RPMI7951 (cell line): ENCODE data around the gene COLEC12. TPM values are rescaled to one million over a fixed set of nuclear protein-coding genes. Genes with fewer than 3 reads are reported as not detected.
A peak's percentile ranks its signal among the peaks of the same experiment; 100 is the strongest.

Source experiments
- DNase-seq: peaks from one replicate; pipeline ENCODE4 v3.0.0-alpha.2; 2012; ENCODE audit warnings: low read depth
- total RNA-seq: library from RNA; depleted of rRNA; stranded (reverse); fragments of >200 nt; shearing (Covaris generic); gene quantifications from 2 replicates; pipeline ENCODE4 v1.2.3, GENCODE V29; 2014; rRNA removed

The COLEC12 gene
- total RNA-seq, 1 experiment from 2014 or later, result 95.0 TPM

DNA sequence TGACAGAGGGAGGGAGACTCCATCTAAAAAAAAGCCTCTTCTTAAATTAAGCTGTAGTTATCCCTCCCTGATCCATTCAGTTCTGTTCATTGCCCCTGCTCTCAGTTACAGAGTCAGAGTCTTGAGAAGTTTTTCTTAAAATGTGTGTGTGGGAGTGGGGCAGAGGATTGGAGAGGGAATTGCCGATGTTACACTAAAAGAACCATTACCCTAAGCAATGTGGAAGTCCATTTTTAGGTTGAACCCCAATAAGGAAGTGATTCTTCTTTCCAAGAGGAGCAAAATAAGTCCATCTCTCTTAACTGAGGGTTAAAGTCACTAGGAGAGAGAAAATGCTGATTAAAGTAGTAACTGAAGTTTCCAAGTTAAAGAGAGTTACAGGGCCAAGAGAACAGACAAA, 211.5 kb downstream of the COLEC12 start:
- DNase-seq, result no peak

DNA sequence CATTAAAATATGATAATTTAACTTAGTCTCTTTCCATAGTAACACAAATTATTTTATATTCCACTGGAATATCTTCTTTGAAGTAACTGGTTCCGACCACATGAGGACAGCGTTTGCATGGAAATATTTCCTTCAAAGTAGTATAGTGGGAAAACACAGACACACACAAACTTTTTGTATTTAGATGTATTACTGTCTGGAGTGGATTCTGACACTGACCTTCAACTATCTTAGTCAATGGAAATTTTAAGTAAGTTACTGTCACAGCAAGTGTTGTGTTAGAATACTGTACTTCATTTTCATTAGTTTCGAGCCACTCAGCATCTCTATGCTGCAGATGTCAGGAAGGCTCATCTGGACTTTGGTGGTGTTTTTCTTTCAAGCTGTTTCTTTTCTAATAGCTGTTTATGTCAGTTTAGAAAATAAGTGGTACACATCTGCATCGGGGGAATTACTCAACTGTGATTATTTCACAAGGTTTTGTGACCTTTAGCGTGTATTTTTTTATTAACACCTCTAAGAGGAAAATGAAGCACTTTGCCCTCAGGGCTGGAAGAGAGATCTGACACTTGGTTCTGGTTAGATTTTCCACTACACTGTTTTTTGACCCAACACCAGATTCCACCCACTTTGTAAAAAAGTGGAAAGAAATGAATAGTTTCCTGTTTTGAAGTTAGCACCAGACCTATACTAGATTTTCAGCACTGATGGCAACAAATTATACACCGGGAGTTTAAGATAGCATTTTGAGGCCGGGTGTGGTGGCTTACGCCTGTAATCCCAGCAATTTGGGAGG, 213.8 kb downstream of the COLEC12 start:
- peak; percentile 49 for DNase-seq

DNA sequence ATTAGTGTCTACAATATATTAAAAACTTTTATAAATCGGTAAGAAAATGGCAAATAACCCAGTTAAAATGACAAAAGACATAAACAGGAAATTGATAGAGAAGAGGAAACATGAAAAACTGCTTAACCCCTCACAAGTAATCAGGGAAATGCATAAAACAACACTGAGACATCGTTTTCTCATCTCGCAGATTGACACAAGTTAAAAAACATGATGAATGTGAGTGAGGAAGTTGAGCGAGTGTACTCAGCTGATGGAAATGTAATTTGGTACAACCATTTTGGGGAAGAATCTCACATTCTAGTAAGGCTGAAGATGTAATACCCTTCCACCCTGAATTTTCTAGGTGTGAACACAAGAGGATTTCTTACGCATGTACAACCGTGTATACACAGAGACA, 214.7 kb downstream of the COLEC12 start:
- DNase-seq, result no peak

DNA sequence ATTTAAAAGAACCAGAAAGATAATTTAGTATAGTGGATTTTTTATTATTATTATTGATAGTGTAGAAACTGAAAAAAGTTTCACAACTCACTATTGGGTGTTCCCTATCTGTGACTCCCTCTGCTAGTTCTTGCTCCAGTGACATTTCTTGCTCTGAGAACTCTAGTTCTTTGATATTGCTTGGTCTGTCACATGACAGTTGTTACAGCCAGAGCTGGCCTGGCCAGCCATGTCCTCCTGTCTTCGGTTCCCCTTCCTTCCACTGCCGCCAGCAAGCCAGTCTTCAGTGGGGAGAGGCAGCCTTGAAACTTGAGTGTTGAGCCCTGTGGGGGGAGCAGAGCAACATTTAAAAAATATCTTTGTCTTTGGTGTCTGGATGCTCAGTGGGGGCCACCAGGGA, 225.0 kb downstream of the COLEC12 start:
- no peak for DNase-seq

DNA sequence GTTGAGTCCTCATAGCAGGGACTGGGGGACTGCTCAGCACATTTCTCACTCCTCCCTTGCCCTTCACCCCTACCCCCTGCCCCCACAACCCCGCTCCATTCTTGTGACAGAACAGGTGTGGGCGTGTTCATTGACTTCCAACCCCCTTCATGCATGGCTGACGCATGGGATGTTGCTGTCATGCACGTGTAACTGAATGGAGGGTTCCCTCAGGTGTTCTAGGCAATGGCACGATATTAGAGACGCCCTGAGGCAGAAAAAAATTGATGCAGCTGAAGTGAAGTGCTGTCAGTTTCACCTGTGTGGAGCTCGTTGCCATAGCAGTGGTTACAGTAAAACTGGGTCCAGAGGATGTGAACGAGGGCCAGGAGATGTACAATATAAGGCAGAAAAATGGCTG, 226.2 kb downstream of the COLEC12 start:
- DNase-seq, result no peak

DNA sequence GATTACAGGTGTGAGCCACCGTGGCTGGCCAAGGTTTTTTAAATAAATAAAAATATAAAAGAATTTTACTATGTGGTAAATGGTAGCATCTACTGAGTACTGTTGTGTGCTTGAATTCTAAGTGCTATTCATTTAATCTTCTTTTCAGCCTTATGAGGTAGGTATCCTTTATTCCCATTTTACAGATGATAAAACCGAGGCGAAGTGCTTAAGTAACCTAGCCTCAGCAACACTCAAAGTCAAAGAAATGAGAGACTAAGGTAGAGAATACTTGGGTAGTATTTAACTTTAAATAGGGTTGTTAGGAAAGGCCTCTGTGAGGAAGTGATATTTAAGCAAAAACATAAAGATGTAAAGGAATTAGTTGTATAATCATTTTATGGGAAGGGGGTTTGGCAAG, 227.0 kb downstream of the COLEC12 start:
- DNase-seq, result no peak

DNA sequence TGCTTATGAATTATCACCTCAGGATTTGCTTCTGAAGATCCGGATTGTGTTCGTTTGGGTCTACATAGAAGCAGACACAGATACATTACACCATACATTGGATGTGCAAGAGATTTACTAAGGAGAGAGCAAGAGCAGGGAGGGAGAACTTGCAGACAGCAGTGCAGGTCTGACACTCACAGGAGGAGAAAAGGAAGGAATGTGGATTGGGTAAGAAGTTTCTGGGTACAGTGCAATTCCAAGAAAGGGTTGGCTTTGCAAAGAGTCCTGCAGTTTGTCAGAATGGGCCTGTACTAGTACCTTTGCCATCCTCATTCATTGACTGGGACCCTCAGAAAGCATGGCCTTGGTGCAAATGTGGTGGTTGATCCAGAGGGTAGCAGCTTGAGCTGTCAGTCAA, 227.9 kb downstream of the COLEC12 start:
- DNase-seq, result no peak

DNA sequence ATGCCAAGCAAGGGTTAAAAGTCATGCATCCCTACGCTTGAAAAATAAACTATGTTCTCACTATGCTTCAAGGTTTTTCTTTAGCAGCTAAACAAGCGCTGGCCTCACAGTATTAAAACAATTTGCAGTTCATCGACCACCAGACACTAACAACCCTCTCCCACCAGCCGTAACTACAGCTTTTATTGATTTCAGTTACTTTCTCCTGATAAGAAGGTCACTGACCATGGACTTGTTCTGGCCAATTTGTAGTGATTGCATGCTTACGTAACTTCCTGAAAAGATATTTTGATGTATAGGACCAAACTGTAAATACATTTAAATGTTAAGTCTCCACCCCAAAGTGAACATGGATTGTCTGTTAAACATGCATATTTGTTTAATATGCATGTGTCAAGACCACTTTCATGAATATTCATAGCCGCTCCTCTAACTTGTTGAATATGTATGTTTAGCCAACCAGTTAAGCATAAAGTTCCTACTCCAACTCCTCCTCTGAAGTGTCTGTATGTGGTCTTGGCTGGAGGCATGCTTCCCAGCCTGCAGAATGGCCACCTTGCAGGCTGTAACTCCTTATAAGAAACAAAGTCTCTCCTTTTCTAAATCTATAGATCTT, 230.9 kb downstream of the COLEC12 start:
- no peak for DNase-seq

DNA sequence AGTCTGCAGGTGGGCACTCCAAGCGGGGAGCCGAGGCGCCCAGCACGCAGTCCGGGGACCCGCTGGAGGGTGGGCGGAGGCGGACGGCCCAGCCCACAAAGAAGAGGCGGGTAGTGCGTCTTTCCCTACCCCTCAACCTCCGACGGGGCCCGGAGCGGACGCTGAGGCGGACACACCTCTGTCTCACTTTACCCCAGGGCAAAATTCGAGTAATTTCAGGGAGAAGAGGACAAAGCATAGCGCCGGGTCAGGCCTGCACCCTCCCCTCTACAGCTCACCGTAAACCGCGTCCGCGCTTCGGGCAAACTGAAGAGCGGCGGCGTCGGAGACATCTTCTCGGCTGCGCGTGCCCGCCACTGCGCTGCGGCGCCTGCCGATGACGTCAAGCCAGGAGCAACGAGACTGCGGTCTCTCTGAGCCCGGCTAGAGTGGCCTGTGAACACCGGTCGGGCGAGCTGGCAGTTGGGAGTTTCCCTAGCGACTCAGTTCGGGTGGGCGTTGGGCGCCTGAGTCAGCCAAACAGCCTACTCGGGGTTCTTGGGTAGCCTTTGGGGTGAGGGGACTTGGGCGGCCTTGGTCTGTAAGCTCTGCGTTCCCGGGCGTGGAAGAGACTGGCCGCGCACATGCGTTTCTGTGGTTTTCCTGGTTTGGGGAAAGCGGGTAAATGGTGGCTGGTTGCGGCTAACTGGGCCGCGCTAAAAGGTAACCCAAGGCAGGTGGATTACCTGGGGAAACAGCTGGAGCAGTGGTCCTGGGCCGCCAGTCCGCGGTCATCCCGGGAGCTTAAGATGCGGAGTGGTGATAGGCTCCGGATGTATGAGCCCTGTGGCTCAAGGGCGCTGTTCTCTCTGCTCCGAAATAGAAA, 232.6 kb downstream of the COLEC12 start, which contains the start of gene THOC1:
TSS of gene THOC1 (minus strand) at position 360 of the 865 bp plus-strand sequence. CDS start at position 332, 28 bp downstream.
- DNase-seq, result peak; percentile 88

DNA sequence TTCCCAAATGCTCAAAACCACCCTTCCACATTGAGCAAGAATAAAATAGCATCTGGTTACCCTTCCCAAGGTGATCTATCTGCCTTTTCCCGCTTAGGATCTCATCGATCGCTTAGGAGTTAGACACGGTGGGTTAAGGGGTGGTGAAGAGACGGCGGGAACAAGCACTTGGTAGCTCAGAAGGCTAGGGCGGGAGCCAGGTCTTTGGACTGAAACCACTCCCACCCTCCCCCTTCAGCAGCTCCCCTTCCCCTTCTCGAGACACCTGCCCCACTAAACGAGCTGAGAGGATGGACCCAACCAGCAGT, 233.2 kb downstream of the COLEC12 start:
- no peak for DNase-seq

Other genes starting within 250 kb of the COLEC12 start
- 34.4 and 39.8 TPM in 2 replicates for gene THOC1, start 232.7 kb downstream of the COLEC12 start, total RNA-seq
- gene CETN1, start 79.7 kb upstream of the COLEC12 start, total RNA-seq, result not detected in 2 replicates
- gene CLUL1, start 96.3 kb upstream of the COLEC12 start, total RNA-seq, result 0.12 TPM in 1 of 2 replicates, not detected in the other
- gene TYMS, start 157.0 kb upstream of the COLEC12 start, total RNA-seq, result 46.7 and 54.4 TPM in 2 replicates
- 23.5 and 29.8 TPM in 2 replicates for gene ENOSF1, start 211.9 kb upstream of the COLEC12 start, total RNA-seq